NCI-H2107 treated with DMSO at 0.1 percent for 48 hours (cell line): Measurements from ENCODE around the gene TYW1B.
"Not testable (repeated sequence)": the region's sequence is repeated elsewhere in the genome, so short reads cannot be mapped to it uniquely, and the experiment has no call there.

ENCODE experiments used
- DNase-seq: peaks from one replicate; lab custom pipeline; 2025; ENCODE audit not compliant: unreplicated experiment; lab: John Stamatoyannopoulos, UW

The TYW1B gene

GRCh38 chr7:72816370-72817157 lies 11.4 kb downstream of the TYW1B start:
- DNase-seq: not testable (repeated sequence)

GRCh38 chr7:72810437-72810836 lies 17.6 kb downstream of the TYW1B start:
- DNase-seq: not testable (repeated sequence)

DNA sequence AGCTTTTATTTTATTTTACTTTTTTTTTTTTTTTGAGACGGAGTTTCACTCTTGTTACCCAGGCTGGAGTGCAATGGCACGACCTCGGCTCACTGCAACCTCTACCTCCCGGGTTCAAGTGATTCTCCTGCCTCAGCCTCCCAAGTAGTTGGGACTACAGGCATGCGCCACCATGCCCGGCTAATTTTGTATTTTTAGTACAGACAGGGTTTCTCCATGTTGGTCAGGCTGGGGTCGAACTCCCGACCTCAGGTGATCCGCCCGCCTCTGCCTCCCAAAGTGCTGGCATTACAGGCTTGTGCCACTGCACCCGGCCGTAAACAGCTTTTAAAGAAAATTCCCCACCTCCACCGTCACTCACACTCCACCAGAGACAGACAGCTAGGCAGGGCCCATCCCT lies 19.5 kb downstream of the TYW1B start:
- DNase-seq: not testable (repeated sequence)

DNA sequence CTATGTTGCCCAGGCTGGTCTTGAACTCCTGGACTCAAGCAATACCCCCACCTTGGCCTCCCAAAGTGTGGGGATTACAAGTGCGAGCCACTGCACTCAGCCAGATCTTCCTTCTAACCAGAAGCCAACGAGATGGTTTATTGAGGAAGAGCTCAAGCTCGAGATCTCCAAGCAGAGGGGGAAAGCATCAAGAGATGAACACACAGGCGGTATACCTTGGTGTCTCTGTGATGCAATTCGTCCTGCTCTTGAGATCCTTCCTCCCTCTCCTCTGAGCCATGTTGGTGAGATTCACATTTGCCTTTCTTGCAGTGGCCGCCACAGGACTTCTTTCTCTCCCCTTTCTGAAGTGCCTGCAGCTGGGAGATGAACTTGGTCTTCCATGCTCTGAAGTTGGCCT lies 21.1 kb downstream of the TYW1B start:
- DNase-seq: not testable (repeated sequence)

DNA sequence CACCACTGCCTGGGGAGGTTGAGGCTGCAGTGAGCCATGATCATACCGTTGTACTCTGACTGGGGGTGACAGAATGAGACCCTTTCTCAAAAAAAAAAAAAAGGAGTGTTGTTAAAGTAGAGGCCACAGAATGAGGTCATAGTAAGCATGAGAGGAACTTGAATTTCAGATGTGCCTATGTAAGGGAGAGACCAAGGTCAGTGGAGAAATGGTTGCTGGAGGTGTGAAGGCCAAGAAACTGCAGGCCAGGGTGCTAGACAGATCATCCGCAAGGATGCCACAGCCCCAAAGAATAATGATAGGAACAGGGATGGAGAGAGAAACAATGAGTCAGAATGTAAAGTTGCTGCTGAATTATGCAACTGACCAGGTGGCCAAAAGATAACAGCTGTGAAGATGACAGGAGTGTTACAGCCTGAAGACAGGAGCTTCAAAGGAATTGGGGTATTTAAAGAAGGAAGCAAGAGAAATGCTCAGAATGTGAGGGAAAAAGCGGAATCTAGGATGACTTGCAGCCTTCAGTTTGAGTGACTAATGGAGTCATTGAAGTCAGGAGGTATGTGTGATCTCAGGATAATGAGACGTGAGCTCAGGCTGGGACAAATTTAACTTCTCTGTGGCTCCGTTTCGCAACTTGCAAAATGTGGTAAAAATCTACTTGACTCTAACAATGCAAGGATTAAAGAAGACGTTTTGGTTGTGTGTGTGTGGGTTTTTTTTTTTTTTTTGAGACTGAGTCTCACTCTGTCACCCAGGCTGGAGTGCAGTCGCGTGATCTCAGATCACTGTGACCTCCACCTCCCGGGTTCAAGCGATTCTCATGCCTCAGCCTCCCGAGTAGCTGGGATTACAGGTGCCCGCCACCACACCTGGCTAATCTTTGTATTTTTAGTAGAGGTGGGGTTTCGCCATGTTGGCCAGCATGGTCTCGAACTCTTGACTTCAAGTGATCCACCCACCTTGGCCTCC lies 22.2 kb downstream of the TYW1B start:
- no peak for DNase-seq

DNA sequence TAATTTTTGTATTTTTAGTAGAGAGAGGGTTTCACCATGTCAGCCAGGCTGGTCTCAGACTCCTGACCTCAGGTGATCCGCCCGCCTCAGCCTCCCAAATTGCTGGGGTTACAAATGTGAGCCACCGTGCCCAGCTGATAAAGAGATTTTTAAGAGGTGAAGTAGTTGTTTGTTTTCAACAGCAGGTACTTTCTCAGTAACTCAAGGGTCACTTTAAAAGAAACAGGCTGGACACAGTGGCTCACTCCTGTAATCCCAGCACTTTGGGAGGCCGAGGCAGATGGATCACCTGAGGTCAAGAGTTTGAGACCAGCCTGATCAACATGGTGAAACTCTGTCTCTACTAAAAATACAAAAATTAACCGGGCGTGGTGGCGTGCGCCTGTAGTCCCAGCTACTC lies 24.2 kb downstream of the TYW1B start:
- DNase-seq: not testable (repeated sequence)

DNA sequence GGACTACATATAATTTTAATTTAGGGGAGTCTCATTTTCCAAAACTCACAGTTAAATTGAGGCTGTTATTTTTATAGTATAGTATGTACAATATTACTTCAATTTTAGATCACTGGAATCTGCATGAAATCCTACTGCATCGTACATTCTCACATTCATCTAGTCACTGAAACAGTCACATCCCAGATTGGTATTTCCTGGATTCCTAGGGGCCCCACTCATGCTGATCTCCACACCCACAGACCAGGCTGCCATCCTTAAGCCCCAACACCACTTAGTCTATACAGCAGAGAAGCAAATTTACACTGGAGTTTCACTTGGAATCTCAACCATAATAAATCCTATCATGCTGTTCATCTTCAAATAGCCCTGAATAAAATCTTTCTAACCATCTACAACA lies 26.4 kb downstream of the TYW1B start:
- DNase-seq: not testable (repeated sequence)

DNA sequence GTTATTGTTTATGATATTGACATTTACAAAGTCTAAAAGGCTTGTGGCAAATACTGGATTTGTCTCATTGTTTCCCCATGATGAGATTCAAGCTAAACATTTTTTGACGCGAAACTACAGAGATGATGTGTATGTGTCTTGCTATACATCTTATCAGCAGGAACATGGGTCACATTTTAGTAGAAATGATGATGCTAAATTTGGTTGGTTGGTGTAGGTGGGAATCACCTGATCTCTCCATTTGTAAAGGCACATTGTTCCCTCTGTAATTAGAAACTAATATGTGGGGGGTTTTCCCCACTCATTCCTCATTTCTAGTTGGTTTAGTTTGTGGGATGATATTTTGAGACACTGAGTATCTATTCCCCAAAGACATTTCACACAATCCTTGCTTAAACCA lies 32.6 kb downstream of the TYW1B start:
- DNase-seq: not testable (repeated sequence)

DNA sequence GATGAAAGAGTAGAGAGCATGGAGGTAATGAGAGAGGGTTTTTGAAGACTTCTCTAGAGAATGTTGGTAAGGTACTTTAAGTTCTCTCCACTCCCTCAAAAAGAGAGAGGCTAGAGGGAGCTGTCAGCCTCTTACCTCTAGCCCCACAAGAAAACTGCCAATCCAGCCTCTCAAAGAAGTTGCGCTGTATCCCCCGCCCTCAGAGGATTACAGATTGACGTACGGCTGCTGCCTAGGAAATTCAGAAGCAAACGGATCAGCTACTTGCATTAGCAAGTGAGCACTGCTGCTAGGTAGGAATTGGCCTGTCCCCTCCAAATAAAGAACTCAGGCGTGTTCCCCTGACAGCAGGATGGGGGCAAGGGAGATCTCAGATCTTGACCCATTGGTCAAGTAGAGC lies 34.2 kb downstream of the TYW1B start:
- no peak for DNase-seq

DNA sequence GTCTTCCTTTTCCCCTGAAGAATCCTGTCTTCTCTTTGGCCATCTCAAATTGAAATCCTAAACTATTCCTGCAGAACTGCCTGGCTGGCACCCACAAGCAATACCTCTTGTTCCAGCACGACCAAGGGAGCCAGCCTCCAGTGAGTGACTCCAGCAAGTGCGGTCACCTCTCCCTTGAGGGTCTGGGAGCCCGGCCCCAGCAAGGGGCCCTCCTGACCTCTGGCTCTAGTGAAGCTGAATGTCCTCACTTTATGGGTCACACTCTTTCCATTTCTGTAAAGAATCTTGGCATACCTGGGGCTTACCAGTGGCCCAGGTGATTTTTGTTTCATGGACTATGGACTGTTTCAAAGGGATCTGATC lies 37.3 kb downstream of the TYW1B start:
- DNase-seq: not testable (repeated sequence)

DNA sequence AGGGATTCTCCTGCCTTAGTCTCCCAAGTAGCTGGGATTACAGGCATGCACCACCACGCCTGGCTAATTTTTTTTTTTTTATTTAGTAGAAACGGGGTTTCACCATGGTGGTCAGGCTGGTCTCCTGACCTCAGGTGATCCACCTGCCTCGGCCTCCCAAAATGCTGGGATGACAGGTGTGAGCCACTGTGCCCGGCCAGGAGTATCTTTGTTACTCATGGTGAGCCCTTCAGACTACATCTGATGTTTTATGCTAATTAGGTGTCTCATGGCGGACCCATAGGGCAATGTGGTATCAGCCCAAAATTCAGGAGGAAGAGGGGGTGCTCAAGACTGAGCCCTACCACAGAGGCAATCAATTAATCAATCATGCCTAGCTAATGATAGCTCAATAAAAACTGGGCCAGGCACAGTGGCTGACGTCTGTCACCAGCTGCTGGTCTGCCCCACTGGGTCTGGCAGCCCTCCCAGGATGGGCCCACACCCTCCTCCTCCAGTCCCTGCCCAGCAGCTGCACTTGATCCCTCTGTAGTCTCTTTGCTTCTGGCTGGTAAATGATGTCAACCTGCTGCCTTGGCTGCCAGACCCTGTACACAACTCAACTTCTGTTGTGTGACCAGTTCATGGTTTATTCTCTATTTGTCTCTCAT lies 37.8 kb downstream of the TYW1B start:
- not testable (repeated sequence) for DNase-seq

- DNase-seq: no peak
Measured at GRCh38 chr7:72785166-72785955, 42.6 kb downstream of the TYW1B start.

DNA sequence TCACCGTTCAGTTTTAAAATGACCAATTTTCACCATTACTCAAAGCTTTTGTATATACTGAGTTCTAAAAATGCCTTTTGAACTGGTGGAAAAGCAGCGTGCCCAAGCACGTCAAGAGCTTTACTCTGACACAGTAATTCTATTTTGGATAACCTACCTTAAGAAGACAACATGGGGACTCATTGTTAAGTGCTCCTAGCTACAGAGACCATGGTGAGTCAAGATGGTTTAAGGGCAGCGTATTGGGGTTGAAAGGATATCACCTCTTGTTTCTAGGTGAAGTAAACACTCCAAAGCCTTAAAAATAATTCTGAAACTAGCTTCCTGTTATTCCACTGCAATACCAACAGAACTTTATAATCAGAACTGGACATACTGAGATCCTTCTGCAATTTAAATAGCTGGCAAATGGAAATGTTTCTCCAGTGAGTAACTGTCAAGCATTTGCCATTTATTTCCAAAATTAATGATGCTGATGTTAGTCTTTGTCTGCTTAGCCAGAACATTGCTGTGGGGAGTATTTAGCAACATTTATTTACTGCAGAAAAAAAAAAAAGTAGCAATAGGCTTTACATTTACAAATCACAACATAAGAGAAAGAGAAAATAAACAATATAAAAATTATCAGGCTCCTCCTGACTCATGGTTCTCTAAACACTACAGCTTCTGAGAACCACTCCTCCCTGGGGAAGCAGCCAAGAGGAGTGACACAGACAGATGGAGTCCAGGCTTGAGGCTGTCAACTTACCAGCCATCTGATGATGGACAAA lies 44.2 kb downstream of the TYW1B start:
- peak; percentile 14 for DNase-seq

DNA sequence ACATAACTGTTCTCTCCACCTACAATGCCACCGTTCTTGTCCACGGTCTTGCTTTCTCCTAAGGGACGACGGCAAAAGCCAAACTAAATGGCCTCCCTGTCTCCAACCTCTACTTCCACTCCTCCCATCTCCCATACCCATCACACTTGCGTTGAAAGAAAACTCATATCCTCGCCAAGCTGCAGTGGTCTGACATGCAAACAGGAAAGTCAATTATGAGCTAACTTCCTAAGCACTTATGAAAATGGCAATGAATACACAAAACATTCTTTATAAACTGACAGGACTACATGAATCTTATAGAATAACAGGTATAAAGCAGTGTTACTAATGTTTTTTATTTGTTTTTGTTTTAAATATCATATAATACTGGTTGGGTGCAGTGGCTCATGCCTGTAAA lies 46.4 kb downstream of the TYW1B start:
- no peak for DNase-seq

DNA sequence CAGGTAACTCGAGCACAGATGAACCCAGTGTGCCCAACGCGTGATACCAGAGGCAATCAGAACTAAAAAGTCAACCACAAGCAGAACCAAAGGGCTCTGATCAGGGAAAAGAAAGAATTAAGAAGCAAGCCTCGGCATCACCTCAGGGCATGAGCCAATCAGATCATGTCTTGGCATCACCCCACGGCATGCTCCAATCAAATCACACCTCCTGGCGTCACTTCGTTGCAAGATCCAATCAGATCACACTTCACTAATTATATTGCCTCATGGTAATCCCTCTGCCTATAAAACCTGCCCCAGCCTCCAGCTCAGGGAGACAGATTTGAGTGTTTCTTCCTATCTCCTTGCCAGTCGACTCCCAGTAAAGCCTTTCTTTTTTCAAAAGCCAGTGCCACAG lies 46.8 kb downstream of the TYW1B start:
- no peak for DNase-seq

DNA sequence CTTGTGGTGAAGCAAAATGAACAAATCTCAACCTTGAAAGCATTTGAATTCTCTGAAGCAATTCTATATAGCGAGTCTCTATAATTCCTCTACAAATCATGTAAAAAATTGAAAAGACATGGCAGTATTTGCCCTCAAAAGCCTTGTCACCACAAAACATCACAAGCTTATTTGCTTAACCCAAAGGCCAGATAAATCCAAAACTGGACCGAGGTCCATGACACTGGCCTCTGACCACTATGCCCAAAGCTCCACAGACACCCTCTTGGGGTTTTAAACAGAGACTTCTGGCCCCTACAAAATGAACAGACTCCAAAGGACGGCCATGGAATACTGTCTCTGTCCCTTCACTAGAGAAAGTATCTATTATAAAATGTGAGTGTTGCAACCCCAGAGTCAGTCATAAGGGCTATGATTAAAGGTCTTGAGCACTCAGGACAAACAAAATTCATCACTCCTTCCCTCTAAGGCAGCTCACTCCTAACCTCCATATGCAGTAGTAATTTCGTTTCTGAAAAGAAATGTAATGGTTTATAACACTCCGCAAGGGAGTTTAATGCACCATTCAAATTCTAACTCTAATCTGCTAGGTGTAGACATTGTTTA lies 47.6 kb downstream of the TYW1B start:
- DNase-seq: not testable (repeated sequence)

- not testable (repeated sequence) for DNase-seq
Measured at GRCh38 chr7:72777167-72777566, 50.8 kb downstream of the TYW1B start.

GRCh38 chr7:72772627-72773026 lies 55.4 kb downstream of the TYW1B start:
- DNase-seq: not testable (repeated sequence)

- not testable (repeated sequence) for DNase-seq
Measured at GRCh38 chr7:72766994-72767393, 61.0 kb downstream of the TYW1B start.
